Activated CD4-positive, alpha-beta T cell treated with anti-CD3 and anti-CD28 coated beads, Interleukin-2, amount 10 ng/mL, durations not matched to agents 24 days and 14 days (primary cell): ENCODE measurements around the gene ACOX1. TPM values are rescaled to one million over a fixed set of nuclear protein-coding genes. Genes with fewer than 3 reads are reported as not detected.

Experiments used
- DNase-seq: peaks from one replicate; pipeline ENCODE4 v3.0.0; 2022
- H3K27ac Mint-ChIP-seq: one replicate; pipeline ENCODE4 v1.8.0; 2022; ENCODE audit warnings: mild to moderate bottlenecking, mixed read lengths
- H3K27me3 Mint-ChIP-seq: one replicate; pipeline ENCODE4 v1.8.0; 2022; ENCODE audit warnings: mixed read lengths
- H3K36me3 Mint-ChIP-seq: one replicate; pipeline ENCODE4 v1.8.0; 2022; ENCODE audit warnings: low read depth, mild to moderate bottlenecking, mixed read lengths
- H3K4me1 Mint-ChIP-seq: one replicate; pipeline ENCODE4 v1.8.0; 2021; ENCODE audit warnings: mixed read lengths
- H3K4me3 Mint-ChIP-seq: one replicate; pipeline ENCODE4 v1.8.0; 2022; ENCODE audit warnings: mild to moderate bottlenecking, moderate library complexity, mixed read lengths
- H3K9me3 Mint-ChIP-seq: one replicate; pipeline ENCODE4 v1.8.0; 2021; ENCODE audit warnings: mixed read lengths
- intact Hi-C: fragments of 100-400 bp; cut with micrococcal nuclease; formaldehyde crosslinking; loops from one replicate; pipeline ENCODE4 v1.15.1; 2023
- total RNA-seq: library from RNA; stranded (reverse); gene quantifications from 2 replicates; pipeline ENCODE4 v1.2.3, GENCODE V29; 2022

ACOX1 gene
- total RNA-seq, 1 donor from 2014 or later: 29.2 TPM

GRCh38 chr17:75906143-75906884 is 72.7 kb downstream of the ACOX1 start:
- no peak for DNase-seq
- H3K36me3 Mint-ChIP-seq: peaks cover 14% of the 10 kb centered on the region
- intact Hi-C loops: loop anchor here (10.0 kb wide), 2 partner anchors 168 to 198 kb away; partner anchors contain the start of genes EXOC7, GALR2, SRP68 and ZACN
- H3K27ac Mint-ChIP-seq: peak overlapping the region; percentile 78
- H3K27me3 Mint-ChIP-seq: no peaks in the 10 kb centered on the region
- peak overlapping the region; percentile 55 for H3K4me3 Mint-ChIP-seq
- no peaks in the 10 kb centered on the region for H3K9me3 Mint-ChIP-seq
- peaks cover 12% of the 10 kb centered on the region for H3K4me1 Mint-ChIP-seq

GRCh38 chr17:75904749-75905521 is 74.0 kb downstream of the ACOX1 start, which contains the start of gene MRPL38:
TSS of gene MRPL38 (minus strand) at chr17:75904884. CDS start at chr17:75904875, 9 bp downstream.
- Mint-ChIP-seq H3K9me3 (no peaks in the 10 kb centered on the region), H3K27ac (peak within 1 kb of the TSS; percentile 93), H3K4me1 (peaks cover 12% of the 10 kb centered on the region), H3K36me3 (peaks cover 18% of the 10 kb centered on the region), H3K4me3 (peak within 1 kb of the TSS; percentile 97), H3K27me3 (no peaks in the 10 kb centered on the region)
- intact Hi-C loops: loop anchor here (1.0 to 10.0 kb wide), 7 partner anchors 9 to 200 kb away; partner anchors contain the start of genes ACOX1, EXOC7, FBF1 and GALR2
- peak; percentile 99 for DNase-seq

- Mint-ChIP-seq H3K27me3 (no peaks in the 10 kb centered on the region), H3K36me3 (peaks cover 25% of the 10 kb centered on the region), H3K27ac (no peak overlapping the region), H3K9me3 (no peaks in the 10 kb centered on the region), H3K4me1 (peaks cover 14% of the 10 kb centered on the region), H3K4me3 (no peak overlapping the region)
- intact Hi-C loops: loop anchor here (10.0 kb wide), 2 partner anchors 172 to 202 kb away; partner anchors contain the start of genes EXOC7, GALR2, SRP68 and ZACN
- no peak for DNase-seq
These were observed 76.6 kb downstream of the ACOX1 start for GRCh38 chr17:75902406-75902805.

GRCh38 chr17:75901727-75902126 is 77.2 kb downstream of the ACOX1 start:
- Mint-ChIP-seq H3K9me3 (no peaks in the 10 kb centered on the region), H3K4me1 (peaks cover 16% of the 10 kb centered on the region), H3K27me3 (no peaks in the 10 kb centered on the region), H3K36me3 (peaks cover 25% of the 10 kb centered on the region), H3K4me3 (no peak overlapping the region), H3K27ac (no peak overlapping the region)
- intact Hi-C loops: loop anchor here (10.0 kb wide), 2 partner anchors 173 to 203 kb away; partner anchors contain the start of genes EXOC7, GALR2, SRP68 and ZACN
- no peak for DNase-seq

- peak; percentile 53 for DNase-seq
- intact Hi-C loops: loop anchor here (10.0 kb wide), 2 partner anchors 174 to 204 kb away; partner anchors contain the start of genes EXOC7, GALR2, SRP68 and ZACN
- Mint-ChIP-seq H3K27me3 (no peaks in the 10 kb centered on the region), H3K9me3 (no peaks in the 10 kb centered on the region), H3K4me3 (no peak overlapping the region), H3K4me1 (peaks cover 11% of the 10 kb centered on the region), H3K27ac (no peak overlapping the region), H3K36me3 (peaks cover 25% of the 10 kb centered on the region)
These were observed 78.1 kb downstream of the ACOX1 start for GRCh38 chr17:75900691-75901533.

- Mint-ChIP-seq H3K27me3 (no peaks in the 10 kb centered on the region), H3K4me1 (peaks cover 17% of the 10 kb centered on the region), H3K9me3 (no peaks in the 10 kb centered on the region), H3K36me3 (peaks cover 33% of the 10 kb centered on the region), H3K27ac (no peak overlapping the region), H3K4me3 (no peak overlapping the region)
- intact Hi-C loops: loop anchor here (5.0 to 10.0 kb wide), 3 partner anchors 123 to 205 kb away; partner anchors contain the start of genes EXOC7, GALR2, SRP68 and ZACN
- no peak for DNase-seq
These were observed 79.0 kb downstream of the ACOX1 start for GRCh38 chr17:75899767-75900468.

GRCh38 chr17:75899353-75899752 is 79.6 kb downstream of the ACOX1 start:
- H3K36me3 Mint-ChIP-seq: peaks cover 31% of the 10 kb centered on the region
- H3K4me3 Mint-ChIP-seq: no peak overlapping the region
- intact Hi-C loops: loop anchor here (5.0 kb wide), 1 partner anchor 122 kb away; a partner anchor contains a TSS
- H3K27ac Mint-ChIP-seq: no peak overlapping the region
- H3K9me3 Mint-ChIP-seq: no peaks in the 10 kb centered on the region
- no peaks in the 10 kb centered on the region for H3K27me3 Mint-ChIP-seq
- no peak for DNase-seq
- peaks cover 18% of the 10 kb centered on the region for H3K4me1 Mint-ChIP-seq

GRCh38 chr17:75898791-75899190 is 80.2 kb downstream of the ACOX1 start:
- H3K4me1 Mint-ChIP-seq: peaks cover 20% of the 10 kb centered on the region

GRCh38 chr17:75898065-75898464 is 80.9 kb downstream of the ACOX1 start:
- no peaks in the 10 kb centered on the region for H3K9me3 Mint-ChIP-seq
- H3K4me3 Mint-ChIP-seq: peak overlapping the region; percentile 72
- peak overlapping the region; percentile 25 for H3K27ac Mint-ChIP-seq
- DNase-seq: no peak
- intact Hi-C loops: loop anchor here (5.0 kb wide), 1 partner anchor 121 kb away; a partner anchor contains a TSS
- no peaks in the 10 kb centered on the region for H3K27me3 Mint-ChIP-seq
- peaks cover 22% of the 10 kb centered on the region for H3K4me1 Mint-ChIP-seq
- H3K36me3 Mint-ChIP-seq: peaks cover 35% of the 10 kb centered on the region

More at GRCh38 chr17:75898791-75899190, 80.2 kb downstream of the ACOX1 start:
- H3K27me3 Mint-ChIP-seq: no peaks in the 10 kb centered on the region
- no peak overlapping the region for H3K4me3 Mint-ChIP-seq
- no peak overlapping the region for H3K27ac Mint-ChIP-seq
- intact Hi-C loops: loop anchor here (5.0 kb wide), 1 partner anchor 121 kb away; a partner anchor contains a TSS
- H3K36me3 Mint-ChIP-seq: peaks cover 34% of the 10 kb centered on the region
- no peak for DNase-seq
- H3K9me3 Mint-ChIP-seq: no peaks in the 10 kb centered on the region

- no peak for DNase-seq
- peaks cover 22% of the 10 kb centered on the region for H3K4me1 Mint-ChIP-seq
- H3K4me3 Mint-ChIP-seq: peak overlapping the region; percentile 72
- no peaks in the 10 kb centered on the region for H3K9me3 Mint-ChIP-seq
- no peaks in the 10 kb centered on the region for H3K27me3 Mint-ChIP-seq
- H3K27ac Mint-ChIP-seq: peak overlapping the region; percentile 79
- H3K36me3 Mint-ChIP-seq: peaks cover 35% of the 10 kb centered on the region
- intact Hi-C loops: loop anchor here (2.0 to 5.0 kb wide), 2 partner anchors 21 to 120 kb away; a partner anchor contains a TSS
These were observed 81.6 kb downstream of the ACOX1 start for GRCh38 chr17:75897160-75898019.

- Mint-ChIP-seq H3K36me3 (peaks cover 31% of the 10 kb centered on the region), H3K9me3 (no peaks in the 10 kb centered on the region), H3K27ac (peak within 1 kb of the TSS; percentile 89), H3K27me3 (no peaks in the 10 kb centered on the region), H3K4me1 (peaks cover 22% of the 10 kb centered on the region), H3K4me3 (peak within 1 kb of the TSS; percentile 94)
- DNase-seq: peak; percentile 94
- intact Hi-C loops: loop anchor here (1.0 to 5.0 kb wide), 3 partner anchors 9 to 119 kb away; a partner anchor contains a TSS
These were observed 82.4 kb downstream of the ACOX1 start, which contains the start of gene TRIM65 for GRCh38 chr17:75896415-75897159. TSS of gene TRIM65 (minus strand) at chr17:75896951. CDS start at chr17:75896937, 14 bp downstream.
